GM19463 (cell line): ENCODE data around the gene SDE2.
"Not testable (repeated sequence)": the region's sequence is repeated elsewhere in the genome, so short reads cannot be mapped to it uniquely, and the experiment has no call there.

Source experiments
- ATAC-seq: cut with Tn5 transposase; IDR thresholded peaks from one replicate; pipeline ENCODE4 v1.9.1; 2021; ENCODE audit warnings: mild to moderate bottlenecking, moderate library complexity; ENCODE audit not compliant: unreplicated experiment

SDE2 gene

GRCh38 chr1:225979421-225979820 lies 19.7 kb downstream of the SDE2 start:
- ATAC-seq = no peak

DNA sequence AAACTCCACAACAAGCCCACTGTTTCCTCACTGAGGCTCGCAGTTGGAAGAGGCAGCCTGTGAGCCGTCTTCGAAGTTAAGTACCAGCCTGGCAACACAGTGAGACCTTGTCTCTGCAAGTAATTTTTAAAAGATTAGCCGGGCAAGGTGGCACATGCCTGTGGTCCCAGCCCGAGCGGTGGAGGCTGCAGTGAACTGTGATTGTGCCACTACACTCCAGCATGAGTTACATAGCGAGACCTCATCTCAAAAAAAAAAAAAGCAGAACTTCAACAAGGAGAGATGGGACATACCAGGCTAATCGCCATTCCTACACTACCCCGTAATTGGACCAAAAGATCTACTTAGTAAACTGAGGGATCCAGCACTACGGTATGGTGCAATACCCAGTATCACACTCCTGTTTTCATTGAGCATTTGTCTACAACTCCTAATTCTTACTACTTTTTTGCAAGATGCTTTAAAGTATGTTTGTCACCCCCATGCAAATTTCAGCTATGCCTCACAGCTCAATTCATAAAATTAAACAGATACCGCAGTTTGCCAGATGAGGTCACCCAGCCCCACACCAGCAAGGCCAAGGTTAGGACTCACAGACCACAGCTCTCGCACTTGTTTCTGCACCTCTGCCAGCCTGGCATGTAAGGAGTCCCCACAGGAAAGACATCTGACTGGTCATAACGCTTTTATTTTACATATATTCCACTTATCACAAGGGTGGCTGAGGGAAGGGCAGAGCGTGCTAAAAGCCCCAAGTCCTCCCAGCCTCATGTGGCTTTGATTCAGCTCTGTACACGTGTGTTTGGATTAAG lies 21.0 kb downstream of the SDE2 start:
- peak; percentile 69 for ATAC-seq

DNA sequence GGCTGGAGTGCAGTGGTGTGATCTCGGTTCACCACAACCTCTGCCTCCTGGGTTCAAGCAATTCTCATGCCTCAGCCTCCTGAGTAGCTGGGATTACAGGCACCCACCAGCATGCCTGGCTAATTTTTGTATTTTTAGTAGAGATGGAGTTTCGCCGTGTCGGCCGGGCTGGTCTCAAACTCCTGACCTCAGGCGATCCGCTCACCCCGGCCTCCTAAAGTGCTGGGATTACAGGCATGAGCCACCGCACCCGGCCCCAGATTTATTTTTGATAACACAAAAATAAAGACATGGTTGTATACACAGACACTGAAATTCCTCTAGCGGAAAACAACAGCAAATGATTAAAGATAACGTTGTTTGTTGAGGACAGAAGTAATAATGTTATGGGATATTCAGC lies 24.0 kb downstream of the SDE2 start:
- ATAC-seq = not testable (repeated sequence)

DNA sequence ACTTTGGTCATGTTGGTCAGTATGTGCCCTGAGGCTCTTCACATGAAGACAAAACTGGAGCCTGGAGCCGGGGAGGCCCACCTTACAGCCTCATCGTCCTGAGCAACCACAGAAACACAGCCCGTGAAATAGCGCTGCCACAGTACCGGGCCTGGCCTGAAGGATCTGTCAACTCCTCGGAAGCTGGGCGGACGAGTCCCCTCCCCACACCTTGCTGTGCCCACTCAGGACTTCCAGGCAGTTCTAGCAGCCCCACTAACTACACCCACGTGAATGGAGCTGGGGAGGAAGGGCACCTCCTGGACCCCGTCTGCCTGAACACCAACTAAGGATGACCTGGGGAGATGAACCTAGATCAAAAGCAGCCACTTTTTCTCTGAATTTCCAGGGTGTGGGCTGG lies 24.7 kb downstream of the SDE2 start:
- no peak for ATAC-seq

GRCh38 chr1:225973158-225973557 lies 26.0 kb downstream of the SDE2 start:
- no peak for ATAC-seq

- no peak for ATAC-seq
These were observed 26.6 kb downstream of the SDE2 start for GRCh38 chr1:225972344-225973152.

GRCh38 chr1:225970592-225971157 lies 28.5 kb downstream of the SDE2 start:
- not testable (repeated sequence) for ATAC-seq

GRCh38 chr1:225969751-225970150 lies 29.4 kb downstream of the SDE2 start:
- not testable (repeated sequence) for ATAC-seq

DNA sequence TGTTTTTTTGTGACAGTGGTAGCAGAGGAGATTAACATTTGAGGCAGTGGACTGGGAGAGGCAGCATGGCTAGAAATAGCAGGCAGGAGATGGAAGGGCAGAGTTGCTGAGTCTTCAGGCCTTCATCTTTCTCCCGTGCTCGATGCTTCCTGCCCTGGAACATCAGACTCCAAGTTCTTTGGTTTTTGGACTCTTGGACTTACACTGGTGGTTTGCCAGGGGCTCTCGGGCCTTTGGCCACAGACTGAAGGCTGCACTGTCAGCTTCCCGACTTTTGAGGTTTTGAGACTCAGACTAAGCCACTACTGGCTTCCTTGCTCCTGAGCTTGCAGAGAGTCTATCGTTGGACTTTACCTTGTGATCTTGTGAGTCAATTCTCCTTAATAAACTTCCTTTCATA lies 33.9 kb downstream of the SDE2 start:
- ATAC-seq = no peak

GRCh38 chr1:225963735-225964530 lies 35.2 kb downstream of the SDE2 start:
- no peak for ATAC-seq

- peak; percentile 75 for ATAC-seq
These were observed 36.6 kb downstream of the SDE2 start for GRCh38 chr1:225962440-225962975.

- no peak for ATAC-seq
These were observed 37.3 kb downstream of the SDE2 start for GRCh38 chr1:225961659-225962439.

DNA sequence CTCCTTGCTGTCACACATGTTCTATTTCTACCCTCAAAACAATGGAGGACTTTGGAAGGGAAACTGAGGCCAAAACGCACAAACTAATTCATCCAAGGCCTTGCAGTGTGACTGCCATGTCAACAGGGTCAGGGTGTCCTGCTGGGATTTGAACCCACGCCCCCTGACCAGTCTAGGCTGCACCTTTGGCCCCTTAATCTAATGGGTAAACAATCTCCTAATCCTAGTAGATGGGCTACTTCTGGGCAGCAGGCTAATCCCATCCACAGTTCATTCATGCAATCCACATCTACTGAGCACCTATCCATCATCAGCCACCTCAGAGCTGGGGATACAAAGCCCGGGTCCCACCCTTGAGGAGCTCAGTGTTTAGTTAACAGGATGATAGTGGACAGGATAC lies 41.1 kb downstream of the SDE2 start:
- no peak for ATAC-seq

- no peak for ATAC-seq
These were observed 44.4 kb downstream of the SDE2 start for GRCh38 chr1:225954753-225955152.

- ATAC-seq = no peak
These were observed 45.8 kb downstream of the SDE2 start for GRCh38 chr1:225953315-225953714.

DNA sequence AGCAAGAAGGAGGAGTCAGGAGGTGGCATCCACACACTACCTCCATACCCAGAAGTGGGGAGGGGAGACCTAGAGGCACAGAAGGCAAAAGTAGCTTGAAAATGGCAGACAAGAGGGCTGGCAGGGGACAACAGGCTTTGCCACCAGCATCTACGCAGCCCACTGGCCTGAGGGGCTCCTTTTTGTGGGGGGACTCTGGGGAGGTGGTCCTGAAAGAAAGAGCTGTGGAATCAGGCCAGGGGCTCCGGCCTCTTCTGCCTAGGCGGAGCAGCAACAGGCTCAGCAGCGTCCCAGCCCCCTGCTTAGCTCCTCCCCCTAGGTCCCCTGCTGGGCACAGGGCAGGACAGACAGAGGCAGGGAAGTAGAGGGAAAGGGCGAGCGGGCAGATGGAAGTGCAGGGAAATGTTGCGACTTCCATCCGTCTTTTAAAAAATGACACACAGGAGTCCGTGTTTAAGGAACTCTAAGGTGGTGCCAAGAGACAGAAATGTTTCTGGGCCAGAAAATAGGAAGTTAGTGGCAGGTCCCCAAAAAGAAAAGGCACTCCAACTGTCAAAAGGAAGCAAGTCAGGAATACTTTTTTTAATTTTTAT lies 48.1 kb downstream of the SDE2 start:
- ATAC-seq = no peak

DNA sequence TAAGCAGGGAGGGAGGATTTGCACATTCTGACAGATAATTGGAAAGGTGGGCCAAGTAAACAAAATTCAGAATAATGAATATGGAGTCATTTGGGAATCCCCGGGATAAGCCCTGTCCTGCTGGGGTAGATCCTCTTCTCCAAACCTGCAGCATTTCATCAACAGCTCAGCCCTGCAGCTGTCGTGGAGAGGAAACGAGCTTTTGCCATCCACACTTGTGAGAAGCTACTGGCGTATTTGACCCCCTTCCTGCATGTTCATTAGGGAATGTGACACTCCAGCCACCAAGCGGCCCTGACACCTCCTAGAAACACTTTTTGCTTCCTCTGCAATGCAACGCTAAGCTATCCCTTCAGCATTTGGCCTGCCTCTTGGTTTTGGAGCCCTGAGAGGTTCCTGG lies 50.1 kb downstream of the SDE2 start:
- ATAC-seq = no peak

GRCh38 chr1:225946803-225947202 lies 52.3 kb downstream of the SDE2 start:
- ATAC-seq = no peak

- no peak for ATAC-seq
These were observed 53.0 kb downstream of the SDE2 start for GRCh38 chr1:225946082-225946620.
